Stimulated activated CD8-positive, alpha-beta memory T cell treated with anti-CD3 and anti-CD28 coated beads, Interleukin-4, amount 100 ng/mL, for 4 hours (primary cell): ENCODE measurements around the gene C1GALT1C1L.
"Not testable (repeated sequence)": the region's sequence is repeated elsewhere in the genome, so short reads cannot be mapped to it uniquely, and the experiment has no call there.

ENCODE experiments used
- DNase-seq, 2 donors: peaks; one replicate each; pipeline ENCODE4 v3.0.0-alpha.2; 2020; ENCODE audit warnings: low read depth in 2 of 2, low spot score in 1 of 2

The C1GALT1C1L gene

GRCh38 chr2:43657241-43657640, 19.0 kb downstream of the C1GALT1C1L start:
- no peak for DNase-seq

- DNase-seq = no peak
These were observed 22.7 kb downstream of the C1GALT1C1L start for GRCh38 chr2:43653506-43653905.

GRCh38 chr2:43648994-43649701, 27.1 kb downstream of the C1GALT1C1L start:
- no peak for DNase-seq

GRCh38 chr2:43643680-43644079, 32.5 kb downstream of the C1GALT1C1L start:
- no peak for DNase-seq

GRCh38 chr2:43642363-43642762, 33.9 kb downstream of the C1GALT1C1L start:
- DNase-seq = no peak

- peak; percentile 65 to 83 for DNase-seq
These were observed 39.0 kb downstream of the C1GALT1C1L start, which contains the start of gene PLEKHH2 for GRCh38 chr2:43637030-43637803. Gene PLEKHH2, plus strand, starts transcription at chr2:43637260. Its CDS starts 7,414 bp downstream, at chr2:43644674.

- DNase-seq = no peak
These were observed 39.6 kb downstream of the C1GALT1C1L start for GRCh38 chr2:43636621-43637020.

- DNase-seq = not testable (repeated sequence)
These were observed 40.1 kb downstream of the C1GALT1C1L start for GRCh38 chr2:43636153-43636552.

GRCh38 chr2:43634604-43635306, 41.5 kb downstream of the C1GALT1C1L start:
- DNase-seq = no peak

GRCh38 chr2:43631618-43632317, 44.5 kb downstream of the C1GALT1C1L start:
- DNase-seq = no peak
